22Rv1 (cell line): Measurements from ENCODE around the gene CMTM6.

Experiments used
- CTCF ChIP-seq: fragments of 450-650 bp; IDR thresholded peaks from 2 replicates; pipeline ENCODE4 v1.5.1; 2017; ENCODE audit warnings: mild to moderate bottlenecking
- ZFX ChIP-seq: fragments of 450-650 bp; IDR thresholded peaks from 2 replicates; pipeline ENCODE4 v1.6.1; 2017; ENCODE audit warnings: antibody characterized with exemption, borderline replicate concordance

DNA sequence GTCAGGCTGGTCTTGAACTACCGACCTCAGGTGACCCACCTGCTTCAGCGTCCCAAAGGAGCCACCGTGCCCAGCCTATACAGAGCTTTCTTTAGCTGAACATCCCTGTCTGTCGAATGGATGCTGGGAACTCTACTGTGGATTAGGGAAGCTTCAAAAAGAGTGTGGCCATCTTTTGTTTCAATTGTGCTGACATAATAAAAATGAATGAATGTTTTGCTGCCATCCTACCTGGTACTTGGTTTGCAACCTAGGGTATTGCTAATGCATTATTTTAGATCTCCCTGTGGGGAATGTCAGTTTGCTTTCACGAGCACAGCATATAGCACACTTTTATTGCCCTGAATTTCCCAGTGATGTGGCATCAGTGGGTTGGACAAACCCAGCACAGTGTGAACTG, 32.3 kb downstream of the CMTM6 start:
- TF ChIP-seq CTCF, result no peak
- no peak for TF ChIP-seq ZFX
